Kidney epithelial cell (primary cell): ENCODE data around the gene TDRD7. TPM values are rescaled to one million over a fixed set of nuclear protein-coding genes. Genes with fewer than 3 reads are reported as not detected.

Source experiments
- DNase-seq: peaks from one replicate; pipeline ENCODE4 v3.0.0-alpha.2; 2010; ENCODE audit warnings: low read depth
- H3K27me3 ChIP-seq: 2 replicates; pipeline ENCODE4 v1.6.0; 2011; ENCODE audit warnings: low read length; ENCODE audit not compliant: control insufficient read depth, insufficient read depth
- H3K36me3 ChIP-seq: 2 replicates; pipeline ENCODE4 v1.5.1; 2011; ENCODE audit warnings: low read length; ENCODE audit not compliant: control insufficient read depth, insufficient read depth
- H3K4me3 ChIP-seq: 2 replicates; pipeline ENCODE4 v1.5.1; 2011; ENCODE audit warnings: low read depth, mild to moderate bottlenecking, control low read depth, low read length
- CTCF ChIP-seq: IDR thresholded peaks from 2 replicates; pipeline ENCODE4 v1.5.1; 2011; ENCODE audit warnings: mild to moderate bottlenecking, moderate library complexity, low read length, control low read depth, inconsistent platforms; ENCODE audit not compliant: insufficient read depth, poor library complexity, severe bottlenecking
- total RNA-seq: library from RNA; depleted of rRNA; stranded (reverse); fragments of >200 nt; gene quantifications from 2 replicates; pipeline ENCODE4 v1.2.3, GENCODE V29; 2015

Gene TDRD7
- total RNA-seq, 1 donor from 2014 or later: 8.3 TPM

- Histone ChIP-seq H3K4me3 (no peak overlapping the region), H3K36me3 (no peaks in the 10 kb centered on the region), H3K27me3 (no peaks in the 10 kb centered on the region)
- no peak for DNase-seq
- TF ChIP-seq CTCF: no peak
These were observed 51.0 kb downstream of the TDRD7 start for GRCh38 chr9:97462914-97463313.

- no peak for DNase-seq
- Histone ChIP-seq H3K27me3 (no peaks in the 10 kb centered on the region), H3K36me3 (no peaks in the 10 kb centered on the region), H3K4me3 (no peak overlapping the region)
- TF ChIP-seq CTCF: peak; percentile 76
These were observed 57.0 kb downstream of the TDRD7 start for GRCh38 chr9:97468658-97469448.

- no peak overlapping the region for H3K4me3 ChIP-seq
- no peak for DNase-seq
- no peaks in the 10 kb centered on the region for H3K36me3 ChIP-seq
- H3K27me3 ChIP-seq: no peaks in the 10 kb centered on the region
- TF ChIP-seq CTCF: peak; percentile 52
These were observed 58.2 kb downstream of the TDRD7 start for GRCh38 chr9:97470076-97470475.

- H3K27me3 ChIP-seq: no peaks in the 10 kb centered on the region
- no peaks in the 10 kb centered on the region for H3K36me3 ChIP-seq
- TF ChIP-seq CTCF: no peak
- no peak overlapping the region for H3K4me3 ChIP-seq
- DNase-seq: no peak
These were observed 61.8 kb downstream of the TDRD7 start for GRCh38 chr9:97473717-97474116.

GRCh38 chr9:97474372-97474925 is 62.6 kb downstream of the TDRD7 start:
- no peak overlapping the region for H3K4me3 ChIP-seq
- DNase-seq: no peak
- no peak for TF ChIP-seq CTCF
- H3K27me3 ChIP-seq: no peaks in the 10 kb centered on the region
- H3K36me3 ChIP-seq: no peaks in the 10 kb centered on the region

- no peak for DNase-seq
- TF ChIP-seq CTCF: no peak
- Histone ChIP-seq H3K4me3 (no peak overlapping the region), H3K27me3 (no peaks in the 10 kb centered on the region), H3K36me3 (no peaks in the 10 kb centered on the region)
These were observed 63.2 kb downstream of the TDRD7 start for GRCh38 chr9:97475059-97475458.
